IMR-90 (cell line): ENCODE data around the gene TNFSF12. TPM values are rescaled to one million over a fixed set of nuclear protein-coding genes. Genes with fewer than 3 reads are reported as not detected.

ENCODE experiments used
- ATAC-seq: fragments of 200-7000 bp; cut with Tn5 transposase; 2 replicates; pipeline ENCODE4 v1.9.1; 2020; ENCODE audit warnings: low read depth, mild to moderate bottlenecking, moderate library complexity
- BruUV-seq: library from RNA; stranded (reverse); fragments of 400-500 nt; replicated peaks from 2 replicates; lab custom pipeline; 2021; lab: Mats Ljungman, UMichigan
- CTCF ChIA-PET: fragments of 300-600 bp; formaldehyde crosslinking; extraction: SDS; loops from one replicate; lab custom pipeline; 2021; ENCODE audit warnings: antibody characterized with exemption; lab: Yijun Ruan, JAX
- POLR2A ChIA-PET: fragments of 300-600 bp; sonication (Branson Sonifier 250); formaldehyde crosslinking; loops from one replicate; lab custom pipeline; 2022; ENCODE audit warnings: antibody characterized with exemption; ENCODE audit not compliant: unreplicated experiment; lab: Charles Lee
- DNase-seq: peaks from one replicate; pipeline ENCODE4 v3.0.0; 2013
- H2AFZ ChIP-seq: replicated peaks from 2 replicates; pipeline ENCODE3; 2013; ENCODE audit warnings: low read length, mild to moderate bottlenecking; ENCODE audit not compliant: poor library complexity
- H2AK5ac ChIP-seq: 2 replicates; pipeline ENCODE4 v1.6.1; 2013; ENCODE audit warnings: low read depth, low read length, inconsistent platforms
- H2AK9ac ChIP-seq: replicated peaks from 2 replicates; pipeline ENCODE3; 2013; ENCODE audit warnings: mild to moderate bottlenecking, low read depth, low read length, moderate library complexity; ENCODE audit not compliant: poor library complexity
- H2BK120ac ChIP-seq: 2 replicates; pipeline ENCODE4 v1.6.1; 2013; ENCODE audit warnings: low read depth, low read length, inconsistent platforms
- H2BK15ac ChIP-seq: 3 replicates; pipeline ENCODE4 v1.6.1; 2013; ENCODE audit warnings: low read depth, low read length, inconsistent platforms
- H2BK20ac ChIP-seq: 2 replicates; pipeline ENCODE4 v1.6.1; 2013; ENCODE audit warnings: low read depth, mild to moderate bottlenecking, inconsistent platforms, low read length, moderate library complexity
- H2BK5ac ChIP-seq: 2 replicates; pipeline ENCODE4 v1.6.1; 2013; ENCODE audit warnings: mild to moderate bottlenecking, low read depth, low read length, inconsistent platforms; ENCODE audit not compliant: poor library complexity, severe bottlenecking
- H3K14ac ChIP-seq: replicated peaks from 2 replicates; pipeline ENCODE4 v1.6.1; 2013; ENCODE audit warnings: low read depth, low read length, inconsistent platforms
- H3K18ac ChIP-seq: 2 replicates; pipeline ENCODE4 v1.6.1; 2013; ENCODE audit warnings: low read depth, low read length, control low read depth
- H3K23ac ChIP-seq: 2 replicates; pipeline ENCODE4 v1.6.1; 2013; ENCODE audit warnings: low read depth, low read length, inconsistent platforms
- H3K27ac ChIP-seq: 2 replicates; pipeline ENCODE4 v1.5.1; 2013; ENCODE audit warnings: mild to moderate bottlenecking, control low read depth, low read length; ENCODE audit not compliant: insufficient read depth
- H3K27me3 ChIP-seq: 2 replicates; pipeline ENCODE4 v1.6.1; 2013; ENCODE audit warnings: low read length; ENCODE audit not compliant: control insufficient read depth, insufficient read depth
- H3K36me3 ChIP-seq: 2 replicates; pipeline ENCODE4 v1.6.1; 2013; ENCODE audit warnings: low read length, mixed read lengths; ENCODE audit not compliant: control insufficient read depth, insufficient read depth
- H3K4ac ChIP-seq: 2 replicates; pipeline ENCODE4 v1.6.1; 2013; ENCODE audit warnings: low read depth, low read length, inconsistent platforms
- H3K4me1 ChIP-seq: 2 replicates; pipeline ENCODE4 v1.6.1; 2013; ENCODE audit warnings: low read length, mixed read lengths; ENCODE audit not compliant: control insufficient read depth, insufficient read depth
- H3K4me2 ChIP-seq: 2 replicates; pipeline ENCODE4 v1.6.1; 2013; ENCODE audit warnings: low read depth, mild to moderate bottlenecking, control low read depth, low read length, moderate library complexity
- H3K4me3 ChIP-seq: 2 replicates; pipeline ENCODE4 v1.5.1; 2013; ENCODE audit warnings: low read depth, mild to moderate bottlenecking, control low read depth, low read length, moderate library complexity; ENCODE audit not compliant: insufficient read depth
- H3K56ac ChIP-seq: 2 replicates; pipeline ENCODE4 v1.6.1; 2013; ENCODE audit warnings: low read length, inconsistent platforms; ENCODE audit not compliant: insufficient read depth; ENCODE audit errors: extremely low read depth
- H3K79me1 ChIP-seq, 2 experiments: 2 replicates each; pipeline ENCODE4 v1.6.1; 2013; ENCODE audit warnings: low read length in 2 of 2, inconsistent platforms in 1 of 2, low read depth in 1 of 2
- H3K9ac ChIP-seq: 2 replicates; pipeline ENCODE4 v1.6.1; 2013; ENCODE audit warnings: low read depth, low read length, control low read depth
- H3K9me1 ChIP-seq: 2 replicates; pipeline ENCODE4 v1.6.1; 2013; ENCODE audit warnings: low read length, inconsistent platforms; ENCODE audit not compliant: insufficient read depth
- H3K9me3 ChIP-seq: 2 replicates; pipeline ENCODE4 v1.6.1; 2013; ENCODE audit warnings: low read length; ENCODE audit not compliant: control insufficient read depth, insufficient read depth
- H4K20me1 ChIP-seq: 2 replicates; pipeline ENCODE4 v1.6.1; 2013; ENCODE audit warnings: low read length, inconsistent platforms; ENCODE audit not compliant: insufficient read depth
- H4K5ac ChIP-seq: 2 replicates; pipeline ENCODE4 v1.6.1; 2013; ENCODE audit warnings: mild to moderate bottlenecking, low read depth, low read length, control low read depth
- H4K8ac ChIP-seq, 2 experiments: 2 replicates each; pipeline ENCODE4 v1.6.1; 2013; ENCODE audit warnings: low read depth in 2 of 2, low read length in 2 of 2, control low read depth in 1 of 2, inconsistent platforms in 1 of 2
- H4K91ac ChIP-seq: 2 replicates; pipeline ENCODE4 v1.6.1; 2013; ENCODE audit warnings: low read depth, low read length, inconsistent platforms; ENCODE audit not compliant: insufficient read depth
- CHD1 ChIP-seq: IDR thresholded peaks from 2 replicates; pipeline ENCODE4 v1.6.1; 2012; ENCODE audit warnings: low read depth, low read length, improper control_type of control experiment
- FOS ChIP-seq: fragments of 150-350 bp; IDR thresholded peaks from 2 replicates; pipeline ENCODE4 v1.6.1; 2016; ENCODE audit warnings: low read depth, low read length
- WGBS, 2 experiments: methylation state at CpG; one replicate each; pipeline versions ENCODE4 v1.1.5 to v1.1.7; 2013; ENCODE audit warnings: missing lambda C conversion rate in 2 of 2; ENCODE audit not compliant: insufficient read length in 1 of 2; ENCODE audit errors: extremely low coverage in 2 of 2; 5-methylcytosine and 5-hydroxymethylcytosine counted together
- dilution Hi-C: fragments of 300-500 bp; cut with HindIII; formaldehyde crosslinking; loops from one replicate; pipeline ENCODE4 v1.14.3; 2018; ENCODE audit warnings: low sequenced_read_pairs; ENCODE audit not compliant: unreplicated experiment
- in situ Hi-C: fragments of 300-500 bp; cut with MboI; formaldehyde crosslinking; loops from 3 replicates; pipeline ENCODE4 v1.14.3; 2019; ENCODE audit warnings: low sequenced_read_pairs, inconsistent platforms, mixed read lengths
- intact Hi-C: fragments of 100-400 bp; cut with micrococcal nuclease; formaldehyde crosslinking; loops from 2 replicates; pipeline ENCODE4 v1.10.0; 2022
- polyA plus RNA-seq, 3 experiments: library from polyadenylated mRNA; depleted of rRNA; stranded (reverse); fragments of >200 nt; gene quantifications; 2 replicates each; pipeline ENCODE4 v1.2.3, GENCODE V29; 2012; ENCODE audit warnings: low replicate concordance in 1 of 3
- total RNA-seq: library from RNA; depleted of rRNA; stranded (reverse); fragments of >200 nt; gene quantifications from 2 replicates; pipeline ENCODE4 v1.2.3, GENCODE V29; 2012

The TNFSF12 gene
- total and polyA plus RNA-seq, 2 of the 4 experiments (the other 2 are of a cell fraction), result 2.7 to 22.0 TPM

- H2BK5ac ChIP-seq, result no peak overlapping the region
- no peak overlapping the region for H3K23ac ChIP-seq
- ChIA-PET POLR2A (no interaction called here), CTCF (no interaction called here)
- H4K8ac ChIP-seq, result no peak overlapping the region
- H2AK5ac ChIP-seq, result no peak overlapping the region
- H3K4me3 ChIP-seq, result no peak overlapping the region
- dilution Hi-C loops (no loop called here), in situ Hi-C loops (loop anchor here (5.0 kb wide), 1 partner anchor 42 kb away; no protein-coding TSS in a partner anchor), intact Hi-C loops (no loop called here)
- H3K4me2 ChIP-seq, result no peak overlapping the region
- no TSS peak for BruUV-seq
- H2BK15ac ChIP-seq, result no peak overlapping the region
- TF ChIP-seq FOS, result no peak
- TF ChIP-seq CHD1, result no peak
- no peaks in the 10 kb centered on the region for H3K27me3 ChIP-seq
- H3K36me3 ChIP-seq, result peaks cover 74% of the 10 kb centered on the region
- ATAC-seq, result no peak
- H3K9ac ChIP-seq, result no peak overlapping the region
- no peaks in the 10 kb centered on the region; the same call in 1 of the 2 replicates for H3K9me1 ChIP-seq
- no peak overlapping the region for H3K27ac ChIP-seq
- no peak for DNase-seq
- H3K9me3 ChIP-seq, result no peaks in the 10 kb centered on the region
- H4K91ac ChIP-seq, result no peak overlapping the region
- no peak overlapping the region for H3K56ac ChIP-seq
- H3K4me1 ChIP-seq, result 0 out of 2 replicates have a peak, but pooled peaks cover 1% of the 10 kb centered on the region
- H2BK20ac ChIP-seq, result no peak overlapping the region
- WGBS, 2 experiments, result 86% methylated on average over 1 of the region's 5 CpGs; no CpG with 5 or more reads in 1 of the 2 experiments
- H2AK9ac ChIP-seq, result no peak overlapping the region
- no peak overlapping the region for H3K4ac ChIP-seq
- H2AFZ ChIP-seq, result no peak overlapping the region
- no peak overlapping the region for H2BK120ac ChIP-seq
- H3K14ac ChIP-seq, result no peak overlapping the region
- peaks cover 3% of the 10 kb centered on the region; the same call in 1 of the 2 replicates for H4K20me1 ChIP-seq
- H4K5ac ChIP-seq, result no peak overlapping the region
- no peak overlapping the region for H3K18ac ChIP-seq
- peaks cover 3 to 11% of the 10 kb centered on the region in 2 experiments; a peak in 1 of 4 replicates for H3K79me1 ChIP-seq
These were observed 38.9 kb upstream of the TNFSF12 start for GRCh38 chr17:7509937-7510336.
